ENCODE results near the gene KLHDC8B. TPM values are rescaled to one million over a fixed set of nuclear protein-coding genes. Genes with fewer than 3 reads are reported as not detected.
A peak's percentile ranks its signal among the peaks of the same experiment; 100 is the strongest.

Gene KLHDC8B
- total and polyA plus RNA-seq, 2 of the 4 experiments (the other 2 are of a cell fraction) = 16.3 to 16.5 TPM

DNA sequence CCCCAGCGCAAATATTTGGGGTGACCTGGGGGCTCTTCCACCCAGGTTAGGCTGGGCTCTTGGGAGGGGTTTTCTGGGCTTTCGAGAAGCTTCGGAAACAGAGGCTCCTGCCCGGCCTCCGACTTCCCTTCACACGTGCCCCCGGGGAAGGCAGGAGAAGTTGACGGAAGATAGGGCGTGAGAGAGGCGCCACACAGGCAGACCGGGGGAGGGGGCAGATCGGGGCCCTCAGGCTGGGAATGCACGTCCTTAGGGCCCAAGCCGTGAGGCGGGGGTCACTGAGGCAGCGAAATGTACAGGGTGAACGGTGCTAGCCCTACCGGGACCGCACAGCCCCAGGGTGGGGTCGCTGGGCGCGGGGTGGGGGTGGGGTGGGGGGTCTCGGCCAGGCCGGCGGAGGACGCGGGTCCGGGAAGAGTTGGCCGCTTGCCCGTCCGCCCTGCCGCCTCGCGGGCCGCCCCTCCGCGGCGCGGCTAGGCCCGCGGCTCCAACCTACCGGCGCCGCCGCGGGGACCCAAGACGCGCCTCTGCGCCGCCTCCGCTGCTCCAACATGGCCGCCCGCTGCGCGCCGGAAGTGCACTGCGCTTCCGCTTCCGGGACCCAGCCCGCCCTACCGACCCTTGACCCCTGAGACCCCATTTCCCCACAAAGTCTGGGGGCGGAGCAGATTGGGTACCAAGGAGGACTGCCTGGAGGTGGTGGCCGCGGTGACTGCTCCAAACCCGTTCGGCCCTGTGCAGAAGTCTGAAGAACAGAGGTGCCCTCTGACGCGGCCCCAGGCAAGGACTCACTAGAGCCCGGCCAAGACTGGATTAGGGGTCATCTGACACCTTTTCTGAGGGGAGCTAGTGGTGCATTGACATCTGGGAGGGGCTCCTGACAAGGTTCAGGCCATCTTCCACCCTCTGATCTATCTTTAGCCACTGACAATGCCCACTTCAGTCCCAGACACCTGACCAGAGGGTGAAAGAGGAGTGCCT lies 5.3 kb upstream of the KLHDC8B start, which contains the start of gene CCDC71:
CCDC71 (minus strand) TSS at position 561 of the 981 bp plus-strand sequence. CDS start 2,123 bp downstream, outside the sequence.
- peaks cover 8% of the 10 kb centered on the region; the same call in 1 of the 2 replicates for H4K20me1 ChIP-seq (ENCODE audit: insufficient read depth, low read length)
- peak within 1 kb of the TSS; percentile 96 for H3K14ac ChIP-seq (replicated peaks; ENCODE audit: low read depth, low read length)
- ATAC-seq (ENCODE audit: low read depth) = peak; percentile 83
- H2AFZ ChIP-seq (replicated peaks; ENCODE audit: low read length, poor library complexity) = peak within 1 kb of the TSS; percentile 100
- peak within 1 kb of the TSS; percentile 69 for H2BK20ac ChIP-seq (ENCODE audit: low read depth, low read length)
- peak within 1 kb of the TSS; percentile 92 for H4K91ac ChIP-seq (ENCODE audit: insufficient read depth, low read depth, low read length)
- BruUV-seq (replicated peaks) = no TSS peak
- DNase-seq = peak; percentile 51
- peak within 1 kb of the TSS; percentile 97 for H3K4ac ChIP-seq (ENCODE audit: low read depth, low read length)
- peaks cover 25% of the 10 kb centered on the region for H3K36me3 ChIP-seq (ENCODE audit: control insufficient read depth, insufficient read depth, low read length)
- dilution Hi-C loops (cut with HindIII; ENCODE audit: low sequenced_read_pairs, unreplicated experiment) = no loop called here
- H3K18ac ChIP-seq (ENCODE audit: low read depth, low read length) = peak within 1 kb of the TSS; percentile 62
- peak within 1 kb of the TSS; percentile 85 for H3K27ac ChIP-seq (ENCODE audit: insufficient read depth, low read length)
- peak within 1 kb of the TSS; percentile 75 for H2BK5ac ChIP-seq (ENCODE audit: low read depth, low read length, poor library complexity, severe bottlenecking)
- 0% methylated on average over 9 of the region's 69 CpGs; no CpG with 5 or more reads in 1 of the 2 experiments for WGBS, 2 experiments (ENCODE audit: extremely low coverage in 2 of 2, insufficient read length in 1 of 2)
- in situ Hi-C loops (cut with MboI; ENCODE audit: low sequenced_read_pairs) = loop anchor here (25.0 kb wide), 1 partner anchor 271 kb away; the partner anchor contains the start of gene NICN1
- H2AK9ac ChIP-seq (replicated peaks; ENCODE audit: low read depth, low read length, poor library complexity) = peak within 1 kb of the TSS; percentile 99
- peaks cover 36% of the 10 kb centered on the region for H3K9me1 ChIP-seq (ENCODE audit: insufficient read depth, low read length)
- H3K9ac ChIP-seq (ENCODE audit: low read depth, low read length) = peak within 1 kb of the TSS; percentile 92
- peak within 1 kb of the TSS; percentile 79 for H2BK120ac ChIP-seq (ENCODE audit: low read depth, low read length)
- H3K27me3 ChIP-seq (ENCODE audit: control insufficient read depth, insufficient read depth, low read length) = no peaks in the 10 kb centered on the region
- POLR2A ChIA-PET (ENCODE audit: unreplicated experiment) = no interaction called here
- H3K4me3 ChIP-seq (ENCODE audit: insufficient read depth, low read depth, low read length) = peak within 1 kb of the TSS; percentile 96
- peaks cover 36 to 64% of the 10 kb centered on the region in 2 experiments for H3K79me1 ChIP-seq (ENCODE audit: low read depth in 1 of 2, low read length in 2 of 2)
- H3K23ac ChIP-seq (ENCODE audit: low read depth, low read length) = peak within 1 kb of the TSS; percentile 91; the same call in 1 of the 2 replicates
- CTCF ChIA-PET = no interaction called here
- peak within 1 kb of the TSS; percentile 78 for H3K56ac ChIP-seq (ENCODE audit: extremely low read depth, insufficient read depth, low read length)
- intact Hi-C loops (cut with micrococcal nuclease) = no loop called here
- H3K4me1 ChIP-seq (ENCODE audit: control insufficient read depth, insufficient read depth, low read length) = peaks cover 15% of the 10 kb centered on the region
- H2AK5ac ChIP-seq (ENCODE audit: low read depth, low read length) = peak within 1 kb of the TSS; percentile 99
- H4K8ac ChIP-seq (ENCODE audit: low read depth in 2 of 2, low read length in 2 of 2) = peak within 1 kb of the TSS; percentile 100
- peak within 1 kb of the TSS; percentile 69; the same call in 1 of the 3 replicates for H2BK15ac ChIP-seq (ENCODE audit: low read depth, low read length)
- peak within 1 kb of the TSS; percentile 100 for H4K5ac ChIP-seq (ENCODE audit: low read depth, low read length)
- no peaks in the 10 kb centered on the region for H3K9me3 ChIP-seq (ENCODE audit: control insufficient read depth, insufficient read depth, low read length)
- peak within 1 kb of the TSS; percentile 79 for H3K4me2 ChIP-seq (ENCODE audit: low read depth, low read length)
- TF ChIP-seq BHLHE40 (IDR thresholded peaks at IDR 0.05; ENCODE audit: low read depth, low read length) = peak; percentile 55; the same call in 1 of the 2 replicates
- TF ChIP-seq, protein P1, sequence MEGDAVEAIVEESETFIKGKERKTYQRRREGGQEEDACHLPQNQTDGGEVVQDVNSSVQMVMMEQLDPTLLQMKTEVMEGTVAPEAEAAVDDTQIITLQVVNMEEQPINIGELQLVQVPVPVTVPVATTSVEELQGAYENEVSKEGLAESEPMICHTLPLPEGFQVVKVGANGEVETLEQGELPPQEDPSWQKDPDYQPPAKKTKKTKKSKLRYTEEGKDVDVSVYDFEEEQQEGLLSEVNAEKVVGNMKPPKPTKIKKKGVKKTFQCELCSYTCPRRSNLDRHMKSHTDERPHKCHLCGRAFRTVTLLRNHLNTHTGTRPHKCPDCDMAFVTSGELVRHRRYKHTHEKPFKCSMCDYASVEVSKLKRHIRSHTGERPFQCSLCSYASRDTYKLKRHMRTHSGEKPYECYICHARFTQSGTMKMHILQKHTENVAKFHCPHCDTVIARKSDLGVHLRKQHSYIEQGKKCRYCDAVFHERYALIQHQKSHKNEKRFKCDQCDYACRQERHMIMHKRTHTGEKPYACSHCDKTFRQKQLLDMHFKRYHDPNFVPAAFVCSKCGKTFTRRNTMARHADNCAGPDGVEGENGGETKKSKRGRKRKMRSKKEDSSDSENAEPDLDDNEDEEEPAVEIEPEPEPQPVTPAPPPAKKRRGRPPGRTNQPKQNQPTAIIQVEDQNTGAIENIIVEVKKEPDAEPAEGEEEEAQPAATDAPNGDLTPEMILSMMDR (conservative IDR thresholded peaks at IDR 0.05; ENCODE audit: low read depth, low read length) = no peak
- TF ChIP-seq MAFK (IDR thresholded peaks at IDR 0.05; ENCODE audit: low read depth, low read length) = no peak
- no peak for TF ChIP-seq RFX5 (IDR thresholded peaks at IDR 0.05; ENCODE audit: low read depth, low read length)
- TF ChIP-seq SMC3 (IDR thresholded peaks at IDR 0.05; ENCODE audit: low read depth, low read length) = no peak
- TF ChIP-seq FOS (IDR thresholded peaks at IDR 0.05; ENCODE audit: low read depth, low read length) = no peak
- TF ChIP-seq CHD1 (IDR thresholded peaks at IDR 0.05; ENCODE audit: low read depth, low read length) = no peak
- TF ChIP-seq RAD21 (IDR thresholded peaks at IDR 0.05; ENCODE audit: low read length) = no peak
- TF ChIP-seq, protein P2, sequence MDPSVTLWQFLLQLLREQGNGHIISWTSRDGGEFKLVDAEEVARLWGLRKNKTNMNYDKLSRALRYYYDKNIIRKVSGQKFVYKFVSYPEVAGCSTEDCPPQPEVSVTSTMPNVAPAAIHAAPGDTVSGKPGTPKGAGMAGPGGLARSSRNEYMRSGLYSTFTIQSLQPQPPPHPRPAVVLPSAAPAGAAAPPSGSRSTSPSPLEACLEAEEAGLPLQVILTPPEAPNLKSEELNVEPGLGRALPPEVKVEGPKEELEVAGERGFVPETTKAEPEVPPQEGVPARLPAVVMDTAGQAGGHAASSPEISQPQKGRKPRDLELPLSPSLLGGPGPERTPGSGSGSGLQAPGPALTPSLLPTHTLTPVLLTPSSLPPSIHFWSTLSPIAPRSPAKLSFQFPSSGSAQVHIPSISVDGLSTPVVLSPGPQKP (IDR thresholded peaks at IDR 0.05; ENCODE audit: borderline replicate concordance, low read depth, low read length) = peak; percentile 50; the same call in 1 of the 2 replicates
- TF ChIP-seq CEBPB (IDR thresholded peaks at IDR 0.05; ENCODE audit: low read depth, low read length) = no peak
- TF ChIP-seq NFE2L2 (IDR thresholded peaks at IDR 0.05; ENCODE audit: low read depth, low read length) = no peak
- TF ChIP-seq, protein P3, sequence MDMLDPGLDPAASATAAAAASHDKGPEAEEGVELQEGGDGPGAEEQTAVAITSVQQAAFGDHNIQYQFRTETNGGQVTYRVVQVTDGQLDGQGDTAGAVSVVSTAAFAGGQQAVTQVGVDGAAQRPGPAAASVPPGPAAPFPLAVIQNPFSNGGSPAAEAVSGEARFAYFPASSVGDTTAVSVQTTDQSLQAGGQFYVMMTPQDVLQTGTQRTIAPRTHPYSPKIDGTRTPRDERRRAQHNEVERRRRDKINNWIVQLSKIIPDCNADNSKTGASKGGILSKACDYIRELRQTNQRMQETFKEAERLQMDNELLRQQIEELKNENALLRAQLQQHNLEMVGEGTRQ (IDR thresholded peaks at IDR 0.05; ENCODE audit: low read depth, low read length) = peak; percentile 25; the same call in 1 of the 2 replicates
- TF ChIP-seq MXI1 (IDR thresholded peaks at IDR 0.05; ENCODE audit: borderline replicate concordance, low read depth, low read length) = peak; percentile 71; the same call in 1 of the 2 replicates
